Measurements from ENCODE around the gene GFOD1. TPM values are rescaled to one million over a fixed set of nuclear protein-coding genes. Genes with fewer than 3 reads are reported as not detected.

Gene GFOD1
- total and polyA plus RNA-seq, 9 donors, result 1.4 to 9.2 (median 3.7) TPM

DNA sequence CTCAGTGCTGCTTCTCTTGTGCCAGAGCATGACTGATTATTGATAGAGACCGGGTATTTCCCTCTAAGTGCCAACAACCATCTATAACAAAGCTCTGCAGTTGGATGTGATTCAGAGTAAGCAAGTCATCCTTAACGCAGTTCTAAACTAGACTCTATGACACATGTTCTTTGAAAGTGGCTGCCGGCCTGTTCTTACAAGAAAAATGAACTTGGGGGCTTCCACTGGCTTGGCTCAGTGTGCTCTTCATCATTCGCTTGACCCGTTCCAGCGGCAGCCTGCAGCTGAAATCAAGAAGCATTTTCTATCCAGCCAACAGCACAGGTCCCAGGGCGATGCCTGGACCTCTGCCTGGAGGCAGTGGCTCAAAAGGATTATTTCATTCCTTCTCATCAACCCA lies 29.8 kb downstream of the GFOD1 start:
- Histone ChIP-seq H3K27me3 (no peaks in the 10 kb centered on the region), H3K36me3 (no peaks in the 10 kb centered on the region), H3K4me3 (no peak overlapping the region), H3K27ac (no peak overlapping the region), H3K9me3 (no peaks in the 10 kb centered on the region), H3K4me1 (ENCODE audit: insufficient read depth) (no peaks in the 10 kb centered on the region)
- DNase-seq, result no peak
- intact Hi-C loops (cut with DNase I), result no loop called here
- 60 to 84% (median 75%) methylated on average over 7 of the region's 7 CpGs for WGBS, 3 donors
- no peak for TF ChIP-seq POLR2A (IDR thresholded peaks at IDR 0.05)
- TF ChIP-seq EP300 (IDR thresholded peaks at IDR 0.05), result no peak

DNA sequence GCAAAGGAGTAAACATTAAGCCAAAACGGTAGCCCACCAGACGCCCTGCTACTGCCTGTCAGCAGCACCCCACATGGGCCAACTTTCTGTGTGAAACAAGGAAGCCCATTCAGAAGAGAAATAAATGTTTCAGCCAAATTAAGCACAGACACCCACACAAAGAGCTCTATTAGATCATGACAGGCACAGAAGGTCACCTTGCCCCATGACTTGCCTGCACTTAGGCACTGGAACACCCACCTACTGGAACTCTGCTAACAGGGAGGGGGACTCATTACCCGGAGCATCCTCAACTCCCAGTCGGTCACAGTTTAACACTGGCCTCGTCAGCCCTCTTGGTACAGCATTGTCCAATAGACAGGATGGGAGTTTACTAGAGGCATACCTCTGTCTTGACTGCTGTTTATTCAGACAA lies 31.8 kb downstream of the GFOD1 start:
- Histone ChIP-seq H3K4me3 (no peak overlapping the region), H3K9me3 (no peaks in the 10 kb centered on the region), H3K36me3 (no peaks in the 10 kb centered on the region), H3K4me1 (ENCODE audit: insufficient read depth) (no peaks in the 10 kb centered on the region), H3K27ac (no peak overlapping the region), H3K27me3 (no peaks in the 10 kb centered on the region)
- TF ChIP-seq CTCF (IDR thresholded peaks at IDR 0.05) (no peak), EP300 (IDR thresholded peaks at IDR 0.05) (no peak)
- 31 to 40% (median 34%) methylated on average over 5 of the region's 5 CpGs for WGBS, 3 donors
- DNase-seq, result no peak
- intact Hi-C loops (cut with DNase I), result no loop called here

DNA sequence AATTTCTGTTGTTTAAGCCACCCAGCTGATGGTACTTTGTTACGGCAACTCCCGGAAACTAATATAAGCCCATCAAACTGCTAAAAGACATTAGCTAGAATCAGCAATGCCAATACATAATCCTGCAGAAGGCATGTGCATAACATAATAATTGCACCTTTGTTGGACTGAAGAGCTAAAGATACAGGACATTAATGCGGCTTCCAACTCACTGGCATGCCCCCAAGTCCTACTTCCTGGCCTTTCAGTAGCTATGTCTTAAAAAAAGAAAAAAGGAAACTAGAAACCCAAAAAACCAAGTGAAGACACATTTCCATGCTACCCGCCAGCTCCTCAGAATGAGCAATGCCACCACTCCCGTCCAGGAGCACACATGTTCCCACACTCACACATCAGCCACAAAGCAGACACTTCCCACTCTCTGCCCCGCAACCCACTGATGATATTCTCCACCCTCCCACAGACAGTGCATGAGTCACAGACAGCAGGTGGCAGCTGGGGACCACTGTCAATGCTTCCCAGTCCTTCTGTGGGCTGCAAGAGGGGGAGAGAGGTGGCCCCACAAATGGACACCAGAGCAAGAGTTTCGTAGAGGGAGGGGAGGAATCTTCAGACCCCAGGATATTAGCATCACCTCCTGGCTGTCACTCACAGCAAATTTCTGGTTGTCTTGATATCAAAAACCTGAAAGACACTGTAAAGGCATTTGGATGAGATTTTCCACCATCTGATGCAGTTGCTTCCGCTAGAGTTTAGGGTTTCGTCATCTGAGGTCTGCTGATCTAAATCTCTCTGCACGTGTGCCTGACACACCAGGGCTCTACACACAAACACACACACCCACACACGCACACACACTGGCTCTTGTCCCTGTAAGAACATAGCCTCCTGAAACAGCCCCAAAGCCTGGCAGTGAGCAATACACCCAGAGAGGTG lies 32.8 kb downstream of the GFOD1 start:
- Histone ChIP-seq H3K4me1 (ENCODE audit: insufficient read depth) (no peaks in the 10 kb centered on the region), H3K9me3 (no peaks in the 10 kb centered on the region)
- 63 to 74% (median 72%) methylated on average over 11 of the region's 11 CpGs for WGBS, 3 donors

DNA sequence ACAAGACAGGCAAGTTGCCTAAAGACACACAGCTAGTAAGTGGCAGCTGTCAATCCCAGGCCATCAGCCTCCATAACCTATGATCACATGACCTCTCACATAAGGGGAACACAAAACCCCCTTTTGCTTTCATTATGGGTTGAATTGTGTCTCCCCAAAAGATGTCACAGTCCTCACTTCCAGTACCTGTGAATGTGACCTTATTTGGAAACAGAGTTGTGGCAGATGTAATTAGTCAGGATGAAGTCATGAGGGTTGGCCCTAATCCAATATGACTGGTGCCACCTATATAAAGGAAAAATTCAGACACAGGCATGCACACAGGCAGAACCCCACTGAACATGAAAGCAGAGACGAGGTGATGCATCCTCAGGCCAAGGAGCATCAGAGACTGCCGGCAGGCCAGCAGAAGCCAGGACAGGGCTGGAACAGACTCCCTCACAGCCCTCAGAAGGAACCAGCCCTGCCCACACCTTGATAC lies 33.6 kb downstream of the GFOD1 start:
- Histone ChIP-seq H3K4me1 (ENCODE audit: insufficient read depth) (no peaks in the 10 kb centered on the region), H3K4me3 (no peak overlapping the region), H3K27ac (no peak overlapping the region), H3K36me3 (no peaks in the 10 kb centered on the region), H3K9me3 (no peaks in the 10 kb centered on the region), H3K27me3 (no peaks in the 10 kb centered on the region)
- no peak for TF ChIP-seq CTCF (IDR thresholded peaks at IDR 0.05)
- no peak for TF ChIP-seq POLR2A (IDR thresholded peaks at IDR 0.05)
- TF ChIP-seq EP300 (IDR thresholded peaks at IDR 0.05), result no peak
- DNase-seq, result no peak
- intact Hi-C loops (cut with DNase I), result no loop called here
- WGBS, 3 donors, result 83 to 91% (median 85%) methylated on average over 2 of the region's 2 CpGs

More for the DNA sequence above, 32.8 kb downstream of the GFOD1 start:
- no peak for TF ChIP-seq POLR2A (IDR thresholded peaks at IDR 0.05)
- TF ChIP-seq EP300 (IDR thresholded peaks at IDR 0.05), result no peak
- no peak for DNase-seq
- no peak overlapping the region for H3K4me3 ChIP-seq
- no peak overlapping the region for H3K27ac ChIP-seq
- no peaks in the 10 kb centered on the region for H3K36me3 ChIP-seq
- intact Hi-C loops (cut with DNase I), result no loop called here
- H3K27me3 ChIP-seq, result no peaks in the 10 kb centered on the region

GRCh38 chr6:13453153-13453552 lies 34.2 kb downstream of the GFOD1 start:
- TF ChIP-seq EP300 (IDR thresholded peaks at IDR 0.05) (no peak), CTCF (IDR thresholded peaks at IDR 0.05) (no peak)
- 87 to 92% (median 87%) methylated on average over 4 of the region's 4 CpGs for WGBS, 3 donors
- intact Hi-C loops (cut with DNase I), result no loop called here

More at GRCh38 chr6:13453153-13453552, 34.2 kb downstream of the GFOD1 start:
- H3K27ac ChIP-seq, result no peak overlapping the region
- H3K36me3 ChIP-seq, result no peaks in the 10 kb centered on the region
- no peaks in the 10 kb centered on the region for H3K9me3 ChIP-seq
- no peak overlapping the region for H3K4me3 ChIP-seq
- no peaks in the 10 kb centered on the region for H3K4me1 ChIP-seq (ENCODE audit: insufficient read depth)
- H3K27me3 ChIP-seq, result no peaks in the 10 kb centered on the region
- DNase-seq, result no peak

Measured in ovary (tissue), 9 donors.